ENCODE results near the gene SSH2. TPM values are rescaled to one million over a fixed set of nuclear protein-coding genes. Genes with fewer than 3 reads are reported as not detected.

The SSH2 gene
- polyA plus RNA-seq, 1 of the 3 experiments (the other 2 are of a cell fraction) = 8.8 TPM

DNA sequence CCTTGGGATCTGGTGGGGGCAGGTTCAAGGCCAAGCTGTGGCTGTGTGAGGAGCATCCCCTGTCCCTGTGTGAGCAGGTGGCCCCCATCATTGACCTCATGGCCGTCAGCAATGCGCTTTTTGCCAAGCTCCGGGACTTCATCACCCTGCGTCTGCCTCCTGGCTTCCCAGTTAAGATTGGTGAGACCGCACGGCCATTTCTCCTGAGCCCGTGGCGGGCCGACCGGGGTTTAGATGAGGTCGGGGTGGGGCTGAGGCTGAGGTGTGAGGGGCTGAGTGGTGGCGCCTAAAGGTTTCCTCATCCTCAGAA, 318.0 kb downstream of the SSH2 start:
- no peak overlapping the region for H3K4me2 ChIP-seq
- WGBS (ENCODE audit: low lambda C conversion rate) = 94% methylated on average over 4 of the region's 12 CpGs
- POLR2A ChIA-PET = no interaction called here
- H3K4me1 ChIP-seq (ENCODE audit: control insufficient read depth in 1 of 2, insufficient read depth in 2 of 2, low read depth in 1 of 2, low read length in 1 of 2) = peaks cover 0 to 2% of the 10 kb centered on the region in 2 experiments; a peak in 1 of 4 replicates
- H3K4me3 ChIP-seq (ENCODE audit: low read depth in 2 of 2, low read length in 1 of 2) = no peak overlapping the region
- DNase-seq = no peak
- no peaks in the 10 kb centered on the region for H3F3A ChIP-seq (replicated peaks; ENCODE audit: insufficient read depth)
- H4K20me1 ChIP-seq (ENCODE audit: insufficient read depth) = no peaks in the 10 kb centered on the region
- CTCF ChIA-PET = no interaction called here
- H3K27ac ChIP-seq (ENCODE audit: low read depth in 2 of 2, low read length in 1 of 2) = no peak overlapping the region; a peak in 1 of 4 replicates
- H3K9ac ChIP-seq = no peak overlapping the region
- no peaks in the 10 kb centered on the region for H3K79me2 ChIP-seq (ENCODE audit: insufficient read depth)
- no peaks in the 10 kb centered on the region for H3K9me2 ChIP-seq
- H3K27me3 ChIP-seq (ENCODE audit: insufficient read depth) = no peaks in the 10 kb centered on the region
- peaks cover 0 to 34% of the 10 kb centered on the region in 2 experiments for H3K36me3 ChIP-seq (replicated peaks in 1 of 2; ENCODE audit: control insufficient read depth in 1 of 2, insufficient read depth in 2 of 2, low read length in 1 of 2)
- H3K9me3 ChIP-seq = no peaks in the 10 kb centered on the region
- no peak for TF ChIP-seq NRF1 (IDR thresholded peaks at IDR 0.05; ENCODE audit: low read depth, low read length)
- no peak for TF ChIP-seq RCOR1 (IDR thresholded peaks at IDR 0.05; ENCODE audit: low read length)
- TF ChIP-seq, protein P1, sequence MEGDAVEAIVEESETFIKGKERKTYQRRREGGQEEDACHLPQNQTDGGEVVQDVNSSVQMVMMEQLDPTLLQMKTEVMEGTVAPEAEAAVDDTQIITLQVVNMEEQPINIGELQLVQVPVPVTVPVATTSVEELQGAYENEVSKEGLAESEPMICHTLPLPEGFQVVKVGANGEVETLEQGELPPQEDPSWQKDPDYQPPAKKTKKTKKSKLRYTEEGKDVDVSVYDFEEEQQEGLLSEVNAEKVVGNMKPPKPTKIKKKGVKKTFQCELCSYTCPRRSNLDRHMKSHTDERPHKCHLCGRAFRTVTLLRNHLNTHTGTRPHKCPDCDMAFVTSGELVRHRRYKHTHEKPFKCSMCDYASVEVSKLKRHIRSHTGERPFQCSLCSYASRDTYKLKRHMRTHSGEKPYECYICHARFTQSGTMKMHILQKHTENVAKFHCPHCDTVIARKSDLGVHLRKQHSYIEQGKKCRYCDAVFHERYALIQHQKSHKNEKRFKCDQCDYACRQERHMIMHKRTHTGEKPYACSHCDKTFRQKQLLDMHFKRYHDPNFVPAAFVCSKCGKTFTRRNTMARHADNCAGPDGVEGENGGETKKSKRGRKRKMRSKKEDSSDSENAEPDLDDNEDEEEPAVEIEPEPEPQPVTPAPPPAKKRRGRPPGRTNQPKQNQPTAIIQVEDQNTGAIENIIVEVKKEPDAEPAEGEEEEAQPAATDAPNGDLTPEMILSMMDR (IDR thresholded peaks at IDR 0.05) = no peak
- TF ChIP-seq GABPA (IDR thresholded peaks at IDR 0.05; ENCODE audit: low read depth) = no peak
- TF ChIP-seq, protein P2, sequence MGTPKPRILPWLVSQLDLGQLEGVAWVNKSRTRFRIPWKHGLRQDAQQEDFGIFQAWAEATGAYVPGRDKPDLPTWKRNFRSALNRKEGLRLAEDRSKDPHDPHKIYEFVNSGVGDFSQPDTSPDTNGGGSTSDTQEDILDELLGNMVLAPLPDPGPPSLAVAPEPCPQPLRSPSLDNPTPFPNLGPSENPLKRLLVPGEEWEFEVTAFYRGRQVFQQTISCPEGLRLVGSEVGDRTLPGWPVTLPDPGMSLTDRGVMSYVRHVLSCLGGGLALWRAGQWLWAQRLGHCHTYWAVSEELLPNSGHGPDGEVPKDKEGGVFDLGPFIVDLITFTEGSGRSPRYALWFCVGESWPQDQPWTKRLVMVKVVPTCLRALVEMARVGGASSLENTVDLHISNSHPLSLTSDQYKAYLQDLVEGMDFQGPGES (IDR thresholded peaks at IDR 0.05; ENCODE audit: low read depth, low read length) = no peak
- no peak for TF ChIP-seq MXI1 (IDR thresholded peaks at IDR 0.05; ENCODE audit: low read depth, low read length)
- TF ChIP-seq FOXJ3 (CRISPR knock-in tag; IDR thresholded peaks at IDR 0.05) = no peak
- TF ChIP-seq EZH2phosphoT487 (IDR thresholded peaks at IDR 0.05; ENCODE audit: borderline replicate concordance, low read depth) = no peak
- no peak for TF ChIP-seq TEAD4 (IDR thresholded peaks at IDR 0.05; ENCODE audit: borderline replicate concordance, insufficient read depth)
- TF ChIP-seq, protein P3, sequence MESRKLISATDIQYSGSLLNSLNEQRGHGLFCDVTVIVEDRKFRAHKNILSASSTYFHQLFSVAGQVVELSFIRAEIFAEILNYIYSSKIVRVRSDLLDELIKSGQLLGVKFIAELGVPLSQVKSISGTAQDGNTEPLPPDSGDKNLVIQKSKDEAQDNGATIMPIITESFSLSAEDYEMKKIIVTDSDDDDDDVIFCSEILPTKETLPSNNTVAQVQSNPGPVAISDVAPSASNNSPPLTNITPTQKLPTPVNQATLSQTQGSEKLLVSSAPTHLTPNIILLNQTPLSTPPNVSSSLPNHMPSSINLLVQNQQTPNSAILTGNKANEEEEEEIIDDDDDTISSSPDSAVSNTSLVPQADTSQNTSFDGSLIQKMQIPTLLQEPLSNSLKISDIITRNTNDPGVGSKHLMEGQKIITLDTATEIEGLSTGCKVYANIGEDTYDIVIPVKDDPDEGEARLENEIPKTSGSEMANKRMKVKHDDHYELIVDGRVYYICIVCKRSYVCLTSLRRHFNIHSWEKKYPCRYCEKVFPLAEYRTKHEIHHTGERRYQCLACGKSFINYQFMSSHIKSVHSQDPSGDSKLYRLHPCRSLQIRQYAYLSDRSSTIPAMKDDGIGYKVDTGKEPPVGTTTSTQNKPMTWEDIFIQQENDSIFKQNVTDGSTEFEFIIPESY (IDR thresholded peaks at IDR 0.05; ENCODE audit: borderline replicate concordance, low read depth) = no peak
- TF ChIP-seq, protein P4, sequence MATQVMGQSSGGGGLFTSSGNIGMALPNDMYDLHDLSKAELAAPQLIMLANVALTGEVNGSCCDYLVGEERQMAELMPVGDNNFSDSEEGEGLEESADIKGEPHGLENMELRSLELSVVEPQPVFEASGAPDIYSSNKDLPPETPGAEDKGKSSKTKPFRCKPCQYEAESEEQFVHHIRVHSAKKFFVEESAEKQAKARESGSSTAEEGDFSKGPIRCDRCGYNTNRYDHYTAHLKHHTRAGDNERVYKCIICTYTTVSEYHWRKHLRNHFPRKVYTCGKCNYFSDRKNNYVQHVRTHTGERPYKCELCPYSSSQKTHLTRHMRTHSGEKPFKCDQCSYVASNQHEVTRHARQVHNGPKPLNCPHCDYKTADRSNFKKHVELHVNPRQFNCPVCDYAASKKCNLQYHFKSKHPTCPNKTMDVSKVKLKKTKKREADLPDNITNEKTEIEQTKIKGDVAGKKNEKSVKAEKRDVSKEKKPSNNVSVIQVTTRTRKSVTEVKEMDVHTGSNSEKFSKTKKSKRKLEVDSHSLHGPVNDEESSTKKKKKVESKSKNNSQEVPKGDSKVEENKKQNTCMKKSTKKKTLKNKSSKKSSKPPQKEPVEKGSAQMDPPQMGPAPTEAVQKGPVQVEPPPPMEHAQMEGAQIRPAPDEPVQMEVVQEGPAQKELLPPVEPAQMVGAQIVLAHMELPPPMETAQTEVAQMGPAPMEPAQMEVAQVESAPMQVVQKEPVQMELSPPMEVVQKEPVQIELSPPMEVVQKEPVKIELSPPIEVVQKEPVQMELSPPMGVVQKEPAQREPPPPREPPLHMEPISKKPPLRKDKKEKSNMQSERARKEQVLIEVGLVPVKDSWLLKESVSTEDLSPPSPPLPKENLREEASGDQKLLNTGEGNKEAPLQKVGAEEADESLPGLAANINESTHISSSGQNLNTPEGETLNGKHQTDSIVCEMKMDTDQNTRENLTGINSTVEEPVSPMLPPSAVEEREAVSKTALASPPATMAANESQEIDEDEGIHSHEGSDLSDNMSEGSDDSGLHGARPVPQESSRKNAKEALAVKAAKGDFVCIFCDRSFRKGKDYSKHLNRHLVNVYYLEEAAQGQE (IDR thresholded peaks at IDR 0.05; ENCODE audit: low read depth, low read length) = no peak
- TF ChIP-seq POLR2AphosphoS5 (IDR thresholded peaks at IDR 0.05; ENCODE audit: low read depth, low read length) = no peak
- TF ChIP-seq EP300 (IDR thresholded peaks at IDR 0.05; ENCODE audit: borderline replicate concordance in 1 of 2, low read depth in 1 of 2, low read length in 1 of 2) = no peak
- no peak for TF ChIP-seq NFIC (IDR thresholded peaks at IDR 0.05; ENCODE audit: borderline replicate concordance)
- no peak for TF ChIP-seq SIN3A (IDR thresholded peaks at IDR 0.05; ENCODE audit: borderline replicate concordance, low read depth, low read length)
- TF ChIP-seq SMC3 (IDR thresholded peaks at IDR 0.05; ENCODE audit: low read depth, low read length) = no peak
- no peak for TF ChIP-seq ELF1 (IDR thresholded peaks at IDR 0.05)
- TF ChIP-seq, protein P5, sequence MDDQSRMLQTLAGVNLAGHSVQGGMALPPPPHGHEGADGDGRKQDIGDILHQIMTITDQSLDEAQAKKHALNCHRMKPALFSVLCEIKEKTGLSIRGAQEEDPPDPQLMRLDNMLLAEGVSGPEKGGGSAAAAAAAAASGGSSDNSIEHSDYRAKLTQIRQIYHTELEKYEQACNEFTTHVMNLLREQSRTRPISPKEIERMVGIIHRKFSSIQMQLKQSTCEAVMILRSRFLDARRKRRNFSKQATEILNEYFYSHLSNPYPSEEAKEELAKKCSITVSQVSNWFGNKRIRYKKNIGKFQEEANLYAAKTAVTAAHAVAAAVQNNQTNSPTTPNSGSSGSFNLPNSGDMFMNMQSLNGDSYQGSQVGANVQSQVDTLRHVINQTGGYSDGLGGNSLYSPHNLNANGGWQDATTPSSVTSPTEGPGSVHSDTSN (IDR thresholded peaks at IDR 0.05) = no peak
- TF ChIP-seq, protein P6, sequence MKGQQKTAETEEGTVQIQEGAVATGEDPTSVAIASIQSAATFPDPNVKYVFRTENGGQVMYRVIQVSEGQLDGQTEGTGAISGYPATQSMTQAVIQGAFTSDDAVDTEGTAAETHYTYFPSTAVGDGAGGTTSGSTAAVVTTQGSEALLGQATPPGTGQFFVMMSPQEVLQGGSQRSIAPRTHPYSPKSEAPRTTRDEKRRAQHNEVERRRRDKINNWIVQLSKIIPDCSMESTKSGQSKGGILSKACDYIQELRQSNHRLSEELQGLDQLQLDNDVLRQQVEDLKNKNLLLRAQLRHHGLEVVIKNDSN (IDR thresholded peaks at IDR 0.05; ENCODE audit: borderline replicate concordance, low read depth) = no peak
- no peak for TF ChIP-seq FOSL2 (IDR thresholded peaks at IDR 0.05; ENCODE audit: borderline replicate concordance, low read depth)
- no peak overlapping the region for H2AFZ ChIP-seq (ENCODE audit: low read depth)

All from SK-N-SH (cell line).